Activated T-cell treated with anti-CD3 and anti-CD28 coated beads for 4 hours (primary cell): ENCODE data around the gene TRIM71.

Experiments
- DNase-seq: peaks from one replicate; pipeline ENCODE4 v3.0.0-alpha.2; 2020

Gene TRIM71

GRCh38 chr3:32869513-32870047 is 51.8 kb downstream of the TRIM71 start:
- DNase-seq, result no peak

GRCh38 chr3:32870373-32871095 is 52.7 kb downstream of the TRIM71 start:
- DNase-seq, result no peak

GRCh38 chr3:32871273-32871672 is 53.5 kb downstream of the TRIM71 start:
- DNase-seq, result no peak

- DNase-seq, result no peak
Measured at GRCh38 chr3:32872487-32873382, 54.9 kb downstream of the TRIM71 start.

GRCh38 chr3:32873531-32874130 is 55.8 kb downstream of the TRIM71 start:
- DNase-seq, result no peak

- DNase-seq, result no peak
Measured at GRCh38 chr3:32876920-32877319, 59.1 kb downstream of the TRIM71 start.

- no peak for DNase-seq
Measured at GRCh38 chr3:32877598-32877997, 59.8 kb downstream of the TRIM71 start.

- DNase-seq, result no peak
Measured at GRCh38 chr3:32880225-32880624, 62.4 kb downstream of the TRIM71 start.

- DNase-seq, result no peak
Measured at GRCh38 chr3:32881624-32882023, 63.8 kb downstream of the TRIM71 start.

GRCh38 chr3:32882189-32882588 is 64.4 kb downstream of the TRIM71 start:
- DNase-seq, result no peak

- DNase-seq, result no peak
Measured at GRCh38 chr3:32882603-32883025, 64.8 kb downstream of the TRIM71 start.

- no peak for DNase-seq
Measured at GRCh38 chr3:32883817-32884216, 66.0 kb downstream of the TRIM71 start.

GRCh38 chr3:32884591-32884990 is 66.8 kb downstream of the TRIM71 start:
- DNase-seq, result no peak

- DNase-seq, result no peak
Measured at GRCh38 chr3:32885283-32885901, 67.6 kb downstream of the TRIM71 start.

GRCh38 chr3:32886296-32886695 is 68.5 kb downstream of the TRIM71 start:
- no peak for DNase-seq

GRCh38 chr3:32886911-32887310 is 69.1 kb downstream of the TRIM71 start:
- no peak for DNase-seq

GRCh38 chr3:32888739-32889138 is 70.9 kb downstream of the TRIM71 start:
- DNase-seq, result no peak

GRCh38 chr3:32890420-32891276 is 72.9 kb downstream of the TRIM71 start:
- DNase-seq, result no peak

GRCh38 chr3:32891365-32891764 is 73.6 kb downstream of the TRIM71 start:
- DNase-seq, result no peak

GRCh38 chr3:32892625-32893598 is 75.1 kb downstream of the TRIM71 start:
- no peak for DNase-seq

- no peak for DNase-seq
Measured at GRCh38 chr3:32894977-32895376, 77.2 kb downstream of the TRIM71 start.
